GM23338 (cell line): Measurements from ENCODE around the gene TFAP2B. TPM values are rescaled to one million over a fixed set of nuclear protein-coding genes. Genes with fewer than 3 reads are reported as not detected.

Experiments
- ATAC-seq: fragments of 200-7000 bp; cut with Tn5 transposase; 3 replicates; pipeline ENCODE4 v1.9.1; 2020
- DNase-seq: peaks from one replicate; pipeline ENCODE4 v3.0.0-alpha.2; 2015; ENCODE audit warnings: low spot score
- H2AFZ ChIP-seq: fragments of 200-600 bp; sonication (generic); 2 replicates; pipeline ENCODE4 v1.8.0; 2016; ENCODE audit warnings: antibody characterized with exemption, mild to moderate bottlenecking, moderate library complexity
- H3F3A ChIP-seq: fragments of 200-600 bp; sonication (generic); replicated peaks from 2 replicates; pipeline ENCODE4 v1.8.0; 2017; ENCODE audit warnings: antibody characterized with exemption, mixed run types, low read depth
- H3K27ac ChIP-seq: fragments of 200-600 bp; sonication (generic); 2 replicates; pipeline ENCODE4 v1.6.1; 2016; ENCODE audit warnings: low read depth
- H3K27me3 ChIP-seq: fragments of 200-600 bp; sonication (generic); 2 replicates; pipeline ENCODE4 v1.8.0; 2016; ENCODE audit warnings: mild to moderate bottlenecking, mixed run types, moderate library complexity; ENCODE audit not compliant: insufficient read depth
- H3K36me3 ChIP-seq: fragments of 200-600 bp; sonication (generic); 2 replicates; pipeline ENCODE4 v1.8.0; 2016; ENCODE audit warnings: mild to moderate bottlenecking; ENCODE audit not compliant: insufficient read depth
- H3K4me1 ChIP-seq: fragments of 200-600 bp; sonication (generic); 2 replicates; pipeline ENCODE4 v1.8.0; 2016; ENCODE audit warnings: mild to moderate bottlenecking, moderate library complexity; ENCODE audit not compliant: insufficient read depth
- H3K4me2 ChIP-seq: fragments of 200-600 bp; sonication (generic); 2 replicates; pipeline ENCODE4 v1.7.1; 2017; ENCODE audit warnings: mixed run types
- H3K4me3 ChIP-seq: fragments of 200-600 bp; sonication (generic); 2 replicates; pipeline ENCODE4 v1.6.1; 2016; ENCODE audit warnings: mixed run types
- H3K79me2 ChIP-seq: fragments of 200-600 bp; sonication (generic); replicated peaks from 2 replicates; pipeline ENCODE4 v1.8.0; 2017; ENCODE audit warnings: mild to moderate bottlenecking; ENCODE audit not compliant: insufficient read depth
- H3K9me2 ChIP-seq: fragments of 200-600 bp; sonication (generic); 2 replicates; pipeline ENCODE4 v1.8.0; 2017; ENCODE audit not compliant: insufficient read depth
- H4K20me1 ChIP-seq: fragments of 200-600 bp; sonication (generic); replicated peaks from 2 replicates; pipeline ENCODE4 v1.8.0; 2017; ENCODE audit warnings: mild to moderate bottlenecking; ENCODE audit not compliant: insufficient read depth
- H3K27ac Mint-ChIP-seq: 2 replicates; pipeline ENCODE4 v1.8.0; 2020; ENCODE audit warnings: inconsistent platforms, mild to moderate bottlenecking, moderate library complexity, mixed read lengths
- H3K27me3 Mint-ChIP-seq: 3 replicates; pipeline ENCODE4 v1.8.0; 2022; ENCODE audit warnings: low read depth, mild to moderate bottlenecking, moderate library complexity, mixed read lengths, inconsistent platforms; ENCODE audit not compliant: insufficient read depth, poor library complexity
- H3K36me3 Mint-ChIP-seq: 3 replicates; pipeline ENCODE4 v1.8.0; 2021; ENCODE audit warnings: low read depth, mild to moderate bottlenecking, inconsistent platforms, moderate library complexity, mixed read lengths
- H3K4me1 Mint-ChIP-seq: 3 replicates; pipeline ENCODE4 v1.8.0; 2020; ENCODE audit warnings: mild to moderate bottlenecking, inconsistent platforms, mixed read lengths
- H3K4me3 Mint-ChIP-seq: 3 replicates; pipeline ENCODE4 v1.8.0; 2021; ENCODE audit warnings: moderate library complexity, mild to moderate bottlenecking, inconsistent platforms, mixed read lengths
- H3K9me3 Mint-ChIP-seq: 3 replicates; pipeline ENCODE4 v1.8.0; 2020; ENCODE audit warnings: moderate library complexity, mild to moderate bottlenecking, inconsistent platforms, mixed read lengths
- CREB1 ChIP-seq: fragments of 250-450 bp; sonication (Bioruptor Pico); IDR thresholded peaks from 2 replicates; pipeline ENCODE4 v1.5.0; 2020; ENCODE audit warnings: low read depth, mild to moderate bottlenecking, moderate library complexity
- EZH2 ChIP-seq: fragments of 200-600 bp; sonication (generic); IDR thresholded peaks from one replicate; pipeline ENCODE4 v1.8.0; 2017; ENCODE audit warnings: antibody characterized with exemption, mild to moderate bottlenecking, low read depth; ENCODE audit not compliant: unreplicated experiment
- EZH2phosphoT487 ChIP-seq: fragments of 200-600 bp; sonication (generic); IDR thresholded peaks from one replicate; pipeline ENCODE4 v1.8.1; 2018; ENCODE audit warnings: antibody characterized with exemption; ENCODE audit not compliant: unreplicated experiment
- NANOG ChIP-seq: IDR thresholded peaks from 2 replicates; pipeline ENCODE4 v1.6.1; 2016; ENCODE audit warnings: antibody characterized with exemption, borderline replicate concordance
- ZNF331 ChIP-seq: fragments of 250-450 bp; sonication (Bioruptor Pico); IDR thresholded peaks from 2 replicates; pipeline ENCODE4 v1.5.0; 2020; ENCODE audit warnings: low read depth, mild to moderate bottlenecking, moderate library complexity
- polyA plus RNA-seq: library from polyadenylated mRNA; unstranded; fragments of >200 nt; fragmentation: Nextera tagmentation; extraction: Ambion mirVana; gene quantifications from 2 replicates; pipeline ENCODE4 v1.2.1, GENCODE V29; 2016
- total RNA-seq: library from RNA; depleted of rRNA; stranded (reverse); fragments of >200 nt; shearing (Covaris generic); gene quantifications from 2 replicates; pipeline ENCODE4 v1.2.3, GENCODE V29; 2014
- TF ChIP-seq, protein P1 (sequence below): fragments of 250-450 bp; sonication (Bioruptor Pico); IDR thresholded peaks from 2 replicates; pipeline ENCODE4 v1.5.0; 2020; ENCODE audit warnings: mild to moderate bottlenecking, moderate library complexity

Gene TFAP2B
- total and polyA plus RNA-seq, 2 experiments from 2014 or later = not detected

DNA sequence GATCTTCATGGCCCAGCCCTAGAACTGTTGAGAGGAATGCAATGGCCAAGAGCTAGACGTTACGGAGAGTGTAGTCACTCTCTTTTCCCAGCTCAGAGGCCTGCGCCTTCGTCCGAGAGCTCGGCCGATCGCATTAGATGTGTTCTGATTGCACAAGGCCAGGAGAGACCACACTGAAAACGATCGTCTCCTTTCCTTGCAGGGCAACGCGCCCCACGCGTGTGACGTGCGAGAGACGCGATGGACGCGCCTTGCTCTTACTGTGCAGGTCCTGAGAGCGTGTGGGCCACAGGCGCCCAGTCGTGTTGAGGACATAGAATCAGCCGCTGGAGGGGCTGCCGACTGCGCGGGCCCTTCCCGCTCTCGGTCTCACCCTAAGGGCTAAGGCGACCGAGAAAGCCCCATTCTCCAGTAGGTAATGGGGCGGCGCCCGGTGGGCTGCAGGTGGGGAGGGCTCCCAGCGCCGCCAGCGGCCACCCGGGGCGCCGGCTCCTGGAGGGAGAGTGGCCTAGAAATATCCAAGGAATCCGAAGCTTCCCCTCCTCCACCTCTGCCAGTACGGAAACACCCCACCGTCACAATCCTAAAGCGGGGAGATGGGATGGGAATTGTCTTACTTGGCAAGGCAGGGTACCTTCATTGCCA is 26.9 kb downstream of the TFAP2B start:
- Mint-ChIP-seq H3K27ac (no peak overlapping the region), H3K4me3 (peak overlapping the region; percentile 77), H3K27me3 (peaks cover 98% of the 10 kb centered on the region), H3K9me3 (no peaks in the 10 kb centered on the region; the same call in 1 of the 3 replicates), H3K4me1 (peaks cover 67% of the 10 kb centered on the region), H3K36me3 (no peaks in the 10 kb centered on the region)
- H3K4me3 ChIP-seq = peak overlapping the region; percentile 62
- H3K4me2 ChIP-seq = peak overlapping the region; percentile 87
- TF ChIP-seq ZNF331 (CRISPR knock-in tag) = no peak
- TF ChIP-seq EZH2phosphoT487 = peak; percentile 58
- TF ChIP-seq CREB1 (CRISPR knock-in tag) = no peak
- TF ChIP-seq, protein P1, sequence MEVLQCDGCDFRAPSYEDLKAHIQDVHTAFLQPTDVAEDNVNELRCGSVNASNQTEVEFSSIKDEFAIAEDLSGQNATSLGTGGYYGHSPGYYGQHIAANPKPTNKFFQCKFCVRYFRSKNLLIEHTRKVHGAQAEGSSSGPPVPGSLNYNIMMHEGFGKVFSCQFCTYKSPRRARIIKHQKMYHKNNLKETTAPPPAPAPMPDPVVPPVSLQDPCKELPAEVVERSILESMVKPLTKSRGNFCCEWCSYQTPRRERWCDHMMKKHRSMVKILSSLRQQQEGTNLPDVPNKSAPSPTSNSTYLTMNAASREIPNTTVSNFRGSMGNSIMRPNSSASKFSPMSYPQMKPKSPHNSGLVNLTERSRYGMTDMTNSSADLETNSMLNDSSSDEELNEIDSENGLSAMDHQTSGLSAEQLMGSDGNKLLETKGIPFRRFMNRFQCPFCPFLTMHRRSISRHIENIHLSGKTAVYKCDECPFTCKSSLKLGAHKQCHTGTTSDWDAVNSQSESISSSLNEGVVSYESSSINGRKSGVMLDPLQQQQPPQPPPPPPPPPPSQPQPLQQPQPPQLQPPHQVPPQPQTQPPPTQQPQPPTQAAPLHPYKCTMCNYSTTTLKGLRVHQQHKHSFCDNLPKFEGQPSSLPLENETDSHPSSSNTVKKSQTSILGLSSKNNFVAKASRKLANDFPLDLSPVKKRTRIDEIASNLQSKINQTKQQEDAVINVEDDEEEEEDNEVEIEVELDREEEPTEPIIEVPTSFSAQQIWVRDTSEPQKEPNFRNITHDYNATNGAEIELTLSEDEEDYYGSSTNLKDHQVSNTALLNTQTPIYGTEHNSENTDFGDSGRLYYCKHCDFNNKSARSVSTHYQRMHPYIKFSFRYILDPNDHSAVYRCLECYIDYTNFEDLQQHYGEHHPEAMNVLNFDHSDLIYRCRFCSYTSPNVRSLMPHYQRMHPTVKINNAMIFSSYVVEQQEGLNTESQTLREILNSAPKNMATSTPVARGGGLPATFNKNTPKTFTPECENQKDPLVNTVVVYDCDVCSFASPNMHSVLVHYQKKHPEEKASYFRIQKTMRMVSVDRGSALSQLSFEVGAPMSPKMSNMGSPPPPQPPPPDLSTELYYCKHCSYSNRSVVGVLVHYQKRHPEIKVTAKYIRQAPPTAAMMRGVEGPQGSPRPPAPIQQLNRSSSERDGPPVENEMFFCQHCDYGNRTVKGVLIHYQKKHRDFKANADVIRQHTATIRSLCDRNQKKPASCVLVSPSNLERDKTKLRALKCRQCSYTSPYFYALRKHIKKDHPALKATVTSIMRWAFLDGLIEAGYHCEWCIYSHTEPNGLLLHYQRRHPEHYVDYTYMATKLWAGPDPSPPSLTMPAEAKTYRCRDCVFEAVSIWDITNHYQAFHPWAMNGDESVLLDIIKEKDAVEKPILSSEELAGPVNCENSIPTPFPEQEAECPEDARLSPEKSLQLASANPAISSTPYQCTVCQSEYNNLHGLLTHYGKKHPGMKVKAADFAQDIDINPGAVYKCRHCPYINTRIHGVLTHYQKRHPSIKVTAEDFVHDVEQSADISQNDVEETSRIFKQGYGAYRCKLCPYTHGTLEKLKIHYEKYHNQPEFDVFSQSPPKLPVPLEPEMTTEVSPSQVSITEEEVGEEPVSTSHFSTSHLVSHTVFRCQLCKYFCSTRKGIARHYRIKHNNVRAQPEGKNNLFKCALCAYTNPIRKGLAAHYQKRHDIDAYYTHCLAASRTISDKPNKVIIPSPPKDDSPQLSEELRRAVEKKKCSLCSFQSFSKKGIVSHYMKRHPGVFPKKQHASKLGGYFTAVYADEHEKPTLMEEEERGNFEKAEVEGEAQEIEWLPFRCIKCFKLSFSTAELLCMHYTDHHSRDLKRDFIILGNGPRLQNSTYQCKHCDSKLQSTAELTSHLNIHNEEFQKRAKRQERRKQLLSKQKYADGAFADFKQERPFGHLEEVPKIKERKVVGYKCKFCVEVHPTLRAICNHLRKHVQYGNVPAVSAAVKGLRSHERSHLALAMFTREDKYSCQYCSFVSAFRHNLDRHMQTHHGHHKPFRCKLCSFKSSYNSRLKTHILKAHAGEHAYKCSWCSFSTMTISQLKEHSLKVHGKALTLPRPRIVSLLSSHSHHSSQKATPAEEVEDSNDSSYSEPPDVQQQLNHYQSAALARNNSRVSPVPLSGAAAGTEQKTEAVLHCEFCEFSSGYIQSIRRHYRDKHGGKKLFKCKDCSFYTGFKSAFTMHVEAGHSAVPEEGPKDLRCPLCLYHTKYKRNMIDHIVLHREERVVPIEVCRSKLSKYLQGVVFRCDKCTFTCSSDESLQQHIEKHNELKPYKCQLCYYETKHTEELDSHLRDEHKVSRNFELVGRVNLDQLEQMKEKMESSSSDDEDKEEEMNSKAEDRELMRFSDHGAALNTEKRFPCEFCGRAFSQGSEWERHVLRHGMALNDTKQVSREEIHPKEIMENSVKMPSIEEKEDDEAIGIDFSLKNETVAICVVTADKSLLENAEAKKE (CRISPR knock-in tag) = no peak
- TF ChIP-seq EZH2 = peak; percentile 41
- 0 out of 2 replicates have a peak, but pooled peaks have one; percentile 13 for TF ChIP-seq NANOG
- peaks cover 23% of the 10 kb centered on the region for H3F3A ChIP-seq
- H3K79me2 ChIP-seq = no peaks in the 10 kb centered on the region
- no peak overlapping the region for H3K27ac ChIP-seq
- DNase-seq (peak; percentile 77), ATAC-seq (peak; percentile 27)
- H3K36me3 ChIP-seq = no peaks in the 10 kb centered on the region
- H3K9me2 ChIP-seq = no peaks in the 10 kb centered on the region
- H2AFZ ChIP-seq = peak overlapping the region; percentile 50; the same call in 1 of the 2 replicates
- H3K27me3 ChIP-seq = peaks cover 100% of the 10 kb centered on the region
- H4K20me1 ChIP-seq = peaks cover 15% of the 10 kb centered on the region; the same call in 1 of the 2 replicates
- peaks cover 82% of the 10 kb centered on the region for H3K4me1 ChIP-seq
